Measurements from ENCODE around the gene SNRNP200. TPM values are rescaled to one million over a fixed set of nuclear protein-coding genes. Genes with fewer than 3 reads are reported as not detected.

SNRNP200 gene
- total RNA-seq, 4 donors from 2014 or later: 81.4 to 106 (median 86.8) TPM

DNA sequence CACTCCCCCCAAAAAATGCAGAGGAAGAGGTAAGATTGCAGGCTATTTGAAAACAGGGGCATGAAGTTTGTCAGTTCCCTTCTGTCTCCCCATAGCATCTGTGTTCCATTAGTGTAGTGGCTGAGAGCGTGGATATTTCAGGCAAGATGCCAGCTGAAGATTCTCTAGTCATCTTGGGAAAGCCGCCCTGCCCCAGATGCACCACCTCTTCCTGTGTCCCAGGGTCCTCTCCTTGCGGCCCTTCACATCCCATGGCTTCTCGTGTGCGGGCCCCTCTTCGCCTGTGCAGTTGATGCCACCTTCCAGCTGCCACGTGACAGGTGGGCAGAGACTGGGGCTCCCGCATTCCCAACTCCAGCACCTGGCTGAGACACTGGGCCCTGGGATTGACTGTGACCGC lies 55.7 kb downstream of the SNRNP200 start:
- TF ChIP-seq, protein P1, sequence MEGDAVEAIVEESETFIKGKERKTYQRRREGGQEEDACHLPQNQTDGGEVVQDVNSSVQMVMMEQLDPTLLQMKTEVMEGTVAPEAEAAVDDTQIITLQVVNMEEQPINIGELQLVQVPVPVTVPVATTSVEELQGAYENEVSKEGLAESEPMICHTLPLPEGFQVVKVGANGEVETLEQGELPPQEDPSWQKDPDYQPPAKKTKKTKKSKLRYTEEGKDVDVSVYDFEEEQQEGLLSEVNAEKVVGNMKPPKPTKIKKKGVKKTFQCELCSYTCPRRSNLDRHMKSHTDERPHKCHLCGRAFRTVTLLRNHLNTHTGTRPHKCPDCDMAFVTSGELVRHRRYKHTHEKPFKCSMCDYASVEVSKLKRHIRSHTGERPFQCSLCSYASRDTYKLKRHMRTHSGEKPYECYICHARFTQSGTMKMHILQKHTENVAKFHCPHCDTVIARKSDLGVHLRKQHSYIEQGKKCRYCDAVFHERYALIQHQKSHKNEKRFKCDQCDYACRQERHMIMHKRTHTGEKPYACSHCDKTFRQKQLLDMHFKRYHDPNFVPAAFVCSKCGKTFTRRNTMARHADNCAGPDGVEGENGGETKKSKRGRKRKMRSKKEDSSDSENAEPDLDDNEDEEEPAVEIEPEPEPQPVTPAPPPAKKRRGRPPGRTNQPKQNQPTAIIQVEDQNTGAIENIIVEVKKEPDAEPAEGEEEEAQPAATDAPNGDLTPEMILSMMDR (IDR thresholded peaks at IDR 0.05): no peak
- TF ChIP-seq EP300 (IDR thresholded peaks at IDR 0.05; ENCODE audit: low read depth) (no peak), POLR2AphosphoS5 (IDR thresholded peaks at IDR 0.05) (no peak), POLR2A (IDR thresholded peaks at IDR 0.05) (no peak)
- no peak for DNase-seq
- Histone ChIP-seq H3K27ac (no peak overlapping the region), H3K36me3 (peaks cover 0 to 26% (median 9%) of the 10 kb centered on the region in 4 donors), H3K4me1 (peaks cover 0 to 5% (median 0%) of the 10 kb centered on the region in 4 donors), H3K27me3 (no peaks in the 10 kb centered on the region), H3K4me3 (no peak overlapping the region), H3K9me3 (no peaks in the 10 kb centered on the region)
- 87% methylated on average over 9 of the region's 9 CpGs; no CpG with 5 or more reads in 1 of the 2 donors for WGBS, 2 donors (ENCODE audit: low coverage in 1 of 2)
- intact Hi-C loops (cut with DNase I; ENCODE audit: low total_unique reads): no loop called here
- in situ Hi-C loops (cut with MboI; ENCODE audit: low pct_ligation_motif_present in 1 of 4, low pct_unique_long_range_greater_than_20kb in 1 of 4, low sequenced_read_pairs in 3 of 4): loop anchor here in 1 of 4 donors (25.0 kb wide), 1 partner anchor 237 kb away; no protein-coding TSS in a partner anchor

GRCh38 chr2:96248624-96249023 lies 56.7 kb downstream of the SNRNP200 start:
- in situ Hi-C loops (cut with MboI; ENCODE audit: low pct_ligation_motif_present in 1 of 4, low pct_unique_long_range_greater_than_20kb in 1 of 4, low sequenced_read_pairs in 3 of 4) (no loop called here), intact Hi-C loops (cut with DNase I; ENCODE audit: low total_unique reads) (no loop called here)
- TF ChIP-seq POLR2A (IDR thresholded peaks at IDR 0.05) (no peak), POLR2AphosphoS5 (IDR thresholded peaks at IDR 0.05) (no peak), EP300 (IDR thresholded peaks at IDR 0.05; ENCODE audit: low read depth) (no peak)
- TF ChIP-seq, protein P1 (IDR thresholded peaks at IDR 0.05): no peak
- no peaks in the 10 kb centered on the region for H3K9me3 ChIP-seq
- H3K36me3 ChIP-seq: peaks cover 0 to 20% (median 4%) of the 10 kb centered on the region in 4 donors
- WGBS, 2 donors (ENCODE audit: low coverage in 1 of 2): 91 to 100% methylated on average over 1 to 4 of the region's 4 CpGs
- H3K4me1 ChIP-seq: peaks cover 0 to 5% (median 0%) of the 10 kb centered on the region in 4 donors
- H3K27me3 ChIP-seq: no peaks in the 10 kb centered on the region
- H3K4me3 ChIP-seq: no peak overlapping the region
- H3K27ac ChIP-seq: no peak overlapping the region
- DNase-seq: no peak

- no peak for DNase-seq
- Histone ChIP-seq H3K27me3 (no peaks in the 10 kb centered on the region), H3K4me1 (peaks cover 0 to 5% (median 0%) of the 10 kb centered on the region in 4 donors), H3K4me3 (no peak overlapping the region), H3K9me3 (no peaks in the 10 kb centered on the region), H3K36me3 (peaks cover 0 to 14% (median under 1%) of the 10 kb centered on the region in 4 donors), H3K27ac (no peak overlapping the region)
- TF ChIP-seq, protein P1 (IDR thresholded peaks at IDR 0.05): no peak
- TF ChIP-seq POLR2A (IDR thresholded peaks at IDR 0.05): no peak
- no peak for TF ChIP-seq POLR2AphosphoS5 (IDR thresholded peaks at IDR 0.05)
- TF ChIP-seq EP300 (IDR thresholded peaks at IDR 0.05; ENCODE audit: low read depth): no peak
- in situ Hi-C loops (cut with MboI; ENCODE audit: low pct_ligation_motif_present in 1 of 4, low pct_unique_long_range_greater_than_20kb in 1 of 4, low sequenced_read_pairs in 3 of 4) (no loop called here), intact Hi-C loops (cut with DNase I; ENCODE audit: low total_unique reads) (no loop called here)
- 75 to 83% methylated on average over 2 to 5 of the region's 5 CpGs for WGBS, 2 donors (ENCODE audit: low coverage in 1 of 2)
These were observed 57.5 kb downstream of the SNRNP200 start for GRCh38 chr2:96247896-96248295.

GRCh38 chr2:96247009-96247408 lies 58.3 kb downstream of the SNRNP200 start:
- Histone ChIP-seq H3K27ac (no peak overlapping the region), H3K27me3 (no peaks in the 10 kb centered on the region), H3K36me3 (peaks cover 0 to 5% (median 0%) of the 10 kb centered on the region in 4 donors), H3K4me1 (peaks cover 0 to 6% (median 0%) of the 10 kb centered on the region in 4 donors), H3K4me3 (no peak overlapping the region), H3K9me3 (no peaks in the 10 kb centered on the region)
- DNase-seq: no peak
- in situ Hi-C loops (cut with MboI; ENCODE audit: low pct_ligation_motif_present in 1 of 4, low pct_unique_long_range_greater_than_20kb in 1 of 4, low sequenced_read_pairs in 3 of 4) (no loop called here), intact Hi-C loops (cut with DNase I; ENCODE audit: low total_unique reads) (no loop called here)
- 90% methylated on average over 3 of the region's 3 CpGs; no CpG with 5 or more reads in 1 of the 2 donors for WGBS, 2 donors (ENCODE audit: low coverage in 1 of 2)
- no peak for TF ChIP-seq EP300 (IDR thresholded peaks at IDR 0.05; ENCODE audit: low read depth)
- no peak for TF ChIP-seq POLR2AphosphoS5 (IDR thresholded peaks at IDR 0.05)
- TF ChIP-seq, protein P1 (IDR thresholded peaks at IDR 0.05): no peak
- no peak for TF ChIP-seq POLR2A (IDR thresholded peaks at IDR 0.05)

Data from transverse colon (tissue), 4 donors.